HepG2 (cell line): ENCODE results near the gene IL21R. TPM values are rescaled to one million over a fixed set of nuclear protein-coding genes. Genes with fewer than 3 reads are reported as not detected.

Experiments
- ATAC-seq: fragments of 200-7000 bp; cut with Tn5 transposase; 3 replicates; pipeline ENCODE4 v1.9.1; 2020; ENCODE audit warnings: mild to moderate bottlenecking, moderate library complexity
- BruUV-seq: library from RNA; stranded (reverse); fragments of 400-500 nt; replicated peaks from 2 replicates; lab custom pipeline; 2021; lab: Mats Ljungman, UMichigan
- CTCF ChIA-PET: fragments of 300-600 bp; formaldehyde crosslinking; extraction: SDS; loops from one replicate; lab custom pipeline; 2021; ENCODE audit warnings: low total read pairs, inconsistent platforms, low intra/inter-chr PET ratio; lab: Yijun Ruan, JAX
- POLR2A ChIA-PET: fragments of 350-600 bp; sonication (Branson Sonifier 250); formaldehyde crosslinking; loops from one replicate; lab custom pipeline; 2020; ENCODE audit warnings: antibody characterized with exemption, inconsistent platforms; lab: Yijun Ruan, JAX
- DNase-seq: peaks from one replicate; pipeline ENCODE4 v3.0.0-alpha.2; 2015; ENCODE audit warnings: low spot score
- FAIRE-seq: peaks from 3 replicates; lab custom pipeline; 2011; peaks lifted over from hg19 to GRCh38; lab: Jason Lieb, UNC
- H2AFZ ChIP-seq: one replicate; pipeline ENCODE4 v1.6.1; 2011; ENCODE audit warnings: low read length, inconsistent platforms
- H3K27ac ChIP-seq: fragments of 300-600 bp; 3 replicates; pipeline ENCODE4 v1.8.0; 2011; ENCODE audit warnings: mixed run types, mild to moderate bottlenecking, mixed read lengths, low read length, inconsistent platforms; ENCODE audit not compliant: insufficient read depth; ENCODE audit errors: extremely low read length
- H3K27me3 ChIP-seq, 2 experiments: fragments of 200-600 bp in 1 of 2; 2 replicates in 1 of 2; 3 replicates in 1 of 2; pipeline versions ENCODE4 v1.6.0 to v1.8.0; 2011; ENCODE audit warnings: low read length in 2 of 2, mild to moderate bottlenecking in 2 of 2, moderate library complexity in 2 of 2, inconsistent platforms in 1 of 2; ENCODE audit not compliant: insufficient read depth in 2 of 2, control insufficient read depth in 1 of 2
- H3K36me3 ChIP-seq, 2 experiments: fragments of 200-600 bp in 1 of 2; replicated peaks in 1 of 2; 2 replicates in 1 of 2; 3 replicates in 1 of 2; pipeline versions ENCODE4 v1.5.1 to v1.8.0; 2011; ENCODE audit warnings: low read length in 2 of 2, inconsistent platforms in 1 of 2; ENCODE audit not compliant: insufficient read depth in 2 of 2, control insufficient read depth in 1 of 2
- H3K4me1 ChIP-seq: 2 replicates; pipeline ENCODE4 v1.5.1; 2012; ENCODE audit warnings: low read length, inconsistent platforms; ENCODE audit not compliant: insufficient read depth
- H3K4me2 ChIP-seq: 2 replicates; pipeline ENCODE4 v1.6.0; 2011; ENCODE audit warnings: low read depth, low read length, inconsistent platforms
- H3K4me3 ChIP-seq, 3 experiments: fragments of 200-600 bp in 1 of 3; sonication (generic), shearing (Covaris generic) in 1 of 3; replicated peaks in 1 of 3; 2 replicates each; pipeline ENCODE4 v1.5.1; 2011 to 2016; ENCODE audit warnings: low read length in 3 of 3, inconsistent platforms in 2 of 3, low read depth in 2 of 3, mild to moderate bottlenecking in 2 of 3, control low read depth in 1 of 3, mixed read lengths in 1 of 3; ENCODE audit not compliant: insufficient read depth in 1 of 3
- H3K79me2 ChIP-seq: one replicate; pipeline ENCODE4 v1.6.1; 2011; ENCODE audit warnings: low read length, inconsistent platforms; ENCODE audit not compliant: insufficient read depth
- H3K9ac ChIP-seq: 2 replicates; pipeline ENCODE4 v1.6.0; 2011; ENCODE audit warnings: mild to moderate bottlenecking, low read depth, low read length, inconsistent platforms; ENCODE audit not compliant: insufficient read depth
- H3K9me3 ChIP-seq: 2 replicates; pipeline ENCODE4 v1.5.1; 2012; ENCODE audit warnings: mild to moderate bottlenecking, low read length
- H4K20me1 ChIP-seq: 2 replicates; pipeline ENCODE4 v1.6.0; 2011; ENCODE audit warnings: inconsistent platforms, mild to moderate bottlenecking, low read length, moderate library complexity; ENCODE audit not compliant: insufficient read depth
- ZNF687 ChIP-seq: sonication (generic); formaldehyde crosslinking; IDR thresholded peaks from 2 replicates; pipeline ENCODE4 v1.5.1; 2020; ENCODE audit warnings: mild to moderate bottlenecking, missing genetic modification reagents, moderate library complexity
- WGBS: methylation state at CpG from one replicate; pipeline ENCODE4 v1.1.6; 2017; ENCODE audit warnings: low lambda C conversion rate; 5-methylcytosine and 5-hydroxymethylcytosine counted together
- in situ Hi-C: cut with HindIII; loops from 2 replicates; pipeline ENCODE4 v1.10.0; 2017; ENCODE audit warnings: low pct_unique_long_range_greater_than_20kb; ENCODE audit not compliant: extremely low pct_ligation_motif_present
- intact Hi-C: fragments of 100-400 bp; cut with micrococcal nuclease; formaldehyde crosslinking; loops from one replicate; pipeline ENCODE4 v1.10.0; 2022; ENCODE audit not compliant: unreplicated experiment
- polyA plus RNA-seq, 8 experiments: library from polyadenylated mRNA; depleted of rRNA in 3 of 8; stranded (reverse) in 7 of 8; unstranded in 1 of 8; fragments of >200 nt; fragmentation: Illumina TruSeq in 4 of 8; extraction: Trizol in 4 of 8; gene quantifications; 2 replicates each; pipeline versions ENCODE4 v1.2.1 to v1.2.3, GENCODE V29; 2011 to 2016; ENCODE audit warnings: low read depth in 4 of 8, missing spikeins in 1 of 8, mixed read lengths in 1 of 8; ENCODE audit not compliant: insufficient read depth in 1 of 8
- total RNA-seq, 5 experiments: library from RNA; depleted of rRNA; stranded (reverse); fragments of >200 nt; fragmentation: Illumina TruSeq; extraction: Trizol; gene quantifications; 2 replicates each; pipeline ENCODE4 v1.2.3, GENCODE V29; 2016; ENCODE audit warnings: low read depth in 1 of 5
- TF ChIP-seq, protein P1 (sequence below): sonication (generic); formaldehyde crosslinking; IDR thresholded peaks from 2 replicates; pipeline ENCODE4 v1.9.0; 2022; ENCODE audit warnings: missing genetic modification reagents, mild to moderate bottlenecking, borderline replicate concordance

The IL21R gene
- total and polyA plus RNA-seq, 2 of the 13 experiments (the other 11 are each of a cell fraction or from before 2014, with no cell fraction given) = 0.49 to 0.64 TPM

DNA sequence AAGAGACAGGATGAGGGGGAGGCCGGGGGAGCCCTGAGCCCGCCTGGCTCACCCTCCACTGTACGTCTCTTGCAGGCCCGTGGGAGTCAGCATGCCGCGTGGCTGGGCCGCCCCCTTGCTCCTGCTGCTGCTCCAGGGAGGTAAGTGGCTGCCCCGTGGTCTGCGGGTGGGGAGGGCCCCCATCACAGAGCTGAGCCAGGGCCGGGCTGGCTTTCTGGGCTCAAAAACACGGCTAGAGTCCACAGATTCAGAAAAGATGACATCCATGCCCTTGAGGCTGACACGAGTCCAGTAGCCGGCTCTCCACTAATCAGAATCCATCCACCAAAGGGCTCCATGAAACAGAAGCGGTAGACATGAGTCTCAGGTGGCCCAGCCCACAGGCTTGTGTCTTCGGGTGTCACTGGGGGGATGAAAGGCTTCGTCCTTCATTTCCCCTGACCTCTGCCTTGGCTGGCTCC is 28.0 kb downstream of the IL21R start:
- Histone ChIP-seq H2AFZ (no peak overlapping the region), H3K36me3 (no peaks in the 10 kb centered on the region), H3K27me3 (peaks cover 0 to 13% of the 10 kb centered on the region in 2 experiments; a peak in 3 of 5 replicates), H3K27ac (no peak overlapping the region), H3K4me1 (0 out of 2 replicates have a peak, but pooled peaks cover 10% of the 10 kb centered on the region), H3K9me3 (no peaks in the 10 kb centered on the region), H3K4me3 (no peak overlapping the region), H3K79me2 (no peaks in the 10 kb centered on the region), H3K9ac (no peak overlapping the region), H3K4me2 (no peak overlapping the region), H4K20me1 (no peaks in the 10 kb centered on the region)
- intact Hi-C loops (no loop called here), in situ Hi-C loops (no loop called here)
- ChIA-PET CTCF (no interaction called here), POLR2A (no interaction called here)
- 26% methylated on average over 10 of the region's 16 CpGs for WGBS
- DNase-seq (no peak), FAIRE-seq (no peak), ATAC-seq (no peak)
- TF ChIP-seq, protein P1, sequence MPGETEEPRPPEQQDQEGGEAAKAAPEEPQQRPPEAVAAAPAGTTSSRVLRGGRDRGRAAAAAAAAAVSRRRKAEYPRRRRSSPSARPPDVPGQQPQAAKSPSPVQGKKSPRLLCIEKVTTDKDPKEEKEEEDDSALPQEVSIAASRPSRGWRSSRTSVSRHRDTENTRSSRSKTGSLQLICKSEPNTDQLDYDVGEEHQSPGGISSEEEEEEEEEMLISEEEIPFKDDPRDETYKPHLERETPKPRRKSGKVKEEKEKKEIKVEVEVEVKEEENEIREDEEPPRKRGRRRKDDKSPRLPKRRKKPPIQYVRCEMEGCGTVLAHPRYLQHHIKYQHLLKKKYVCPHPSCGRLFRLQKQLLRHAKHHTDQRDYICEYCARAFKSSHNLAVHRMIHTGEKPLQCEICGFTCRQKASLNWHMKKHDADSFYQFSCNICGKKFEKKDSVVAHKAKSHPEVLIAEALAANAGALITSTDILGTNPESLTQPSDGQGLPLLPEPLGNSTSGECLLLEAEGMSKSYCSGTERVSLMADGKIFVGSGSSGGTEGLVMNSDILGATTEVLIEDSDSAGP (CRISPR knock-in tag) = no peak
- TF ChIP-seq ZNF687 (CRISPR knock-in tag) = 0 out of 2 replicates have a peak, but pooled peaks have one; percentile 20
- BruUV-seq = no TSS peak
